Lung (tissue), 12 donors: ENCODE measurements around the gene DENND1C. TPM values are rescaled to one million over a fixed set of nuclear protein-coding genes. Genes with fewer than 3 reads are reported as not detected.
A peak's percentile ranks its signal among the peaks of the same experiment; 100 is the strongest.

Experiments
- ATAC-seq: fragments of 200-7000 bp; cut with Tn5 transposase; one replicate; pipeline ENCODE4 v1.9.1; 2020; ENCODE audit warnings: moderate number of reproducible peaks; ENCODE audit not compliant: insufficient read depth, low FRiP score
- DNase-seq, 3 donors: peaks; one replicate each; pipeline ENCODE4 v3.0.0-alpha.2; 2013 to 2017
- H3K27ac ChIP-seq, 2 donors: one replicate each; pipeline ENCODE4 v1.5.1; 2013; ENCODE audit warnings: mild to moderate bottlenecking in 2 of 2, moderate library complexity in 2 of 2, control low read depth in 1 of 2, inconsistent platforms in 1 of 2, low read depth in 1 of 2, low read length in 1 of 2
- H3K27me3 ChIP-seq, 3 donors: one replicate each; pipeline ENCODE4 v1.5.1; 2013; ENCODE audit warnings: low read length in 2 of 3; ENCODE audit not compliant: control insufficient read depth in 3 of 3, insufficient read depth in 3 of 3
- H3K36me3 ChIP-seq, 4 donors: one replicate each; pipeline ENCODE4 v1.5.1; 2013; ENCODE audit warnings: low read length in 4 of 4, mild to moderate bottlenecking in 1 of 4, moderate library complexity in 1 of 4; ENCODE audit not compliant: control insufficient read depth in 4 of 4, insufficient read depth in 4 of 4
- H3K4me1 ChIP-seq, 5 donors: one replicate each; pipeline ENCODE4 v1.5.1; 2013; ENCODE audit warnings: low read length in 5 of 5, mild to moderate bottlenecking in 2 of 5, moderate library complexity in 1 of 5; ENCODE audit not compliant: control insufficient read depth in 5 of 5, insufficient read depth in 5 of 5
- H3K4me3 ChIP-seq: one replicate; pipeline ENCODE4 v1.5.1; 2013; ENCODE audit warnings: mild to moderate bottlenecking, control low read depth, moderate library complexity
- H3K9ac ChIP-seq, 2 donors: one replicate each; pipeline ENCODE4 v1.5.1; 2013; ENCODE audit warnings: low read length in 2 of 2, control low read depth in 1 of 2; ENCODE audit not compliant: insufficient read depth in 1 of 2
- H3K9me3 ChIP-seq, 4 donors: one replicate each; pipeline ENCODE4 v1.5.1; 2013; ENCODE audit warnings: low read length in 3 of 4, mild to moderate bottlenecking in 1 of 4, moderate library complexity in 1 of 4; ENCODE audit not compliant: control insufficient read depth in 4 of 4, insufficient read depth in 3 of 4
- WGBS, 2 donors: extraction: QIAGEN DNeasy Blood & Tissue Kit; methylation state at CpG; one replicate each; pipeline ENCODE4 v1.1.7; 2013; 5-methylcytosine and 5-hydroxymethylcytosine counted together
- polyA plus RNA-seq, 2 donors: library from polyadenylated mRNA; stranded (reverse); fragments of 200-250 nt; gene quantifications; one replicate each; pipeline ENCODE4 v1.2.1, GENCODE V29; 2013
- total RNA-seq, 2 donors: library from RNA; depleted of rRNA in 1 of 2; stranded (reverse); fragments of >200 nt in 1 of 2; gene quantifications; one replicate each; pipeline ENCODE4 v1.2.1, GENCODE V29; 2014 to 2021
- TF ChIP-seq, protein P1 (sequence below): IDR thresholded peaks from 2 replicates; pipeline ENCODE4 v1.5.1; 2012; ENCODE audit warnings: mild to moderate bottlenecking; ENCODE audit errors: control extremely low read depth, extremely low read depth
- donor health status: control.
- donor health status: control.
- donor health status: Bipolar disorder and iron deficiency.
- donor health status: healthy.
- donor health status: DM: yes; HTN: yes; CAD: no.

The DENND1C gene
- total and polyA plus RNA-seq, 4 donors: 2.7 to 11.0 (median 9.3) TPM

DNA sequence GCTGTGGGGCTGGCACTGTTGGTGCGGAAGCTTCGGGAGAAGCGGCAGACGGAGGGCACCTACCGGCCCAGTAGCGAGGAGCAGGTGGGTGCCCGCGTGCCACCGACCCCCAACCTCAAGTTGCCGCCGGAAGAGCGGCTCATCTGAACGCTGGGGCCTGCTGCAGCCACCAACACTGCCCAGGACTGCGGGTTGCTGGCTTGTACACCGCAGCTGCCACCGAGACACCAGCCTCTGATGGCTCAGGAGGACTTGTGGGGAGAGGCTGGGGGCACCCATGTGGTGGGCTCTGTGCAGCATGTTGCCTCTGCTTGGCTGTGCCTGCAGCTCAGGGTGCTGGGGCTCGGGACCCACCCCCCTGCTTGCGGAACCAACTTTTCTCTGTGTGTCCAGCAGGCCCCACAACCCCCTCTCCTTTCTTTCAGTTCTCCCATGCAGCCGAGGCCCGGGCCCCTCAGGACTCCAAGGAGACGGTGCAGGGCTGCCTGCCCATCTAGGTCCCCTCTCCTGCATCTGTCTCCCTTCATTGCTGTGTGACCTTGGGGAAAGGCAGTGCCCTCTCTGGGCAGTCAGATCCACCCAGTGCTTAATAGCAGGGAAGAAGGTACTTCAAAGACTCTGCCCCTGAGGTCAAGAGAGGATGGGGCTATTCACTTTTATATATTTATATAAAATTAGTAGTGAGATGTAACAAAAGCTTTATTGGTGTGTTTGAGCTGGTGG lies 14.9 kb downstream of the DENND1C start:
- H3K9me3 ChIP-seq: no peaks in the 10 kb centered on the region
- no peak overlapping the region for H3K4me3 ChIP-seq
- peaks cover 0 to 3% (median 0%) of the 10 kb centered on the region in 5 donors for H3K4me1 ChIP-seq
- peaks cover 0 to 11% (median 7%) of the 10 kb centered on the region in 3 donors for H3K27me3 ChIP-seq
- no peak overlapping the region for H3K9ac ChIP-seq
- no peak overlapping the region for H3K27ac ChIP-seq
- TF ChIP-seq, protein P1, sequence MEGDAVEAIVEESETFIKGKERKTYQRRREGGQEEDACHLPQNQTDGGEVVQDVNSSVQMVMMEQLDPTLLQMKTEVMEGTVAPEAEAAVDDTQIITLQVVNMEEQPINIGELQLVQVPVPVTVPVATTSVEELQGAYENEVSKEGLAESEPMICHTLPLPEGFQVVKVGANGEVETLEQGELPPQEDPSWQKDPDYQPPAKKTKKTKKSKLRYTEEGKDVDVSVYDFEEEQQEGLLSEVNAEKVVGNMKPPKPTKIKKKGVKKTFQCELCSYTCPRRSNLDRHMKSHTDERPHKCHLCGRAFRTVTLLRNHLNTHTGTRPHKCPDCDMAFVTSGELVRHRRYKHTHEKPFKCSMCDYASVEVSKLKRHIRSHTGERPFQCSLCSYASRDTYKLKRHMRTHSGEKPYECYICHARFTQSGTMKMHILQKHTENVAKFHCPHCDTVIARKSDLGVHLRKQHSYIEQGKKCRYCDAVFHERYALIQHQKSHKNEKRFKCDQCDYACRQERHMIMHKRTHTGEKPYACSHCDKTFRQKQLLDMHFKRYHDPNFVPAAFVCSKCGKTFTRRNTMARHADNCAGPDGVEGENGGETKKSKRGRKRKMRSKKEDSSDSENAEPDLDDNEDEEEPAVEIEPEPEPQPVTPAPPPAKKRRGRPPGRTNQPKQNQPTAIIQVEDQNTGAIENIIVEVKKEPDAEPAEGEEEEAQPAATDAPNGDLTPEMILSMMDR: no peak
- no peaks in the 10 kb centered on the region for H3K36me3 ChIP-seq
- DNase-seq (no peak), ATAC-seq (no peak)
- WGBS, 2 donors: 88 to 91% methylated on average over 20 to 21 of the region's 21 CpGs

DNA sequence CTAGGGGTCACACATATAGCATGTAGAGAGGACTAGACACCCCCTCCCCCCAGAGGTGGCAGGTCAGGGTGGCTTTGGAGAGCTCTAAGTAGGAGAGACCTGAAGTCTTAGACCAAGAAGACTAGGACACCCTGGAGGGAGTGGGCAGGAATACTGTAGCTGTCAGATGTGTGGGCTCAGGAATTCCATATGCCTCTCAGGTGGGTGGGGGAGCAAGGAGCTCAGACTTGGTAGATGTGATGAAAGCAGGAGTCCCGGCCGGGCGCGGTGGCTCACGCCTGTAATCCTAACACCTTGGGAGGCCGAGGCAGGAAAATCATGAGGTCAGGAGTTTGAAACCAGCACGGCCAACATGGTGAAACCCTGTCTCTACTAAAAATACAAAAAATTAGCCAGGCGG lies 15.9 kb downstream of the DENND1C start:
- Histone ChIP-seq H3K27me3 (peaks cover 0 to 11% (median 7%) of the 10 kb centered on the region in 3 donors), H3K36me3 (no peaks in the 10 kb centered on the region), H3K27ac (no peak overlapping the region), H3K4me3 (no peak overlapping the region), H3K4me1 (peaks cover 0 to 3% (median 0%) of the 10 kb centered on the region in 5 donors), H3K9ac (no peak overlapping the region), H3K9me3 (no peaks in the 10 kb centered on the region)
- 88 to 92% methylated on average over 8 of the region's 8 CpGs for WGBS, 2 donors
- TF ChIP-seq, protein P1: no peak
- ATAC-seq (no peak), DNase-seq (no peak)

DNA sequence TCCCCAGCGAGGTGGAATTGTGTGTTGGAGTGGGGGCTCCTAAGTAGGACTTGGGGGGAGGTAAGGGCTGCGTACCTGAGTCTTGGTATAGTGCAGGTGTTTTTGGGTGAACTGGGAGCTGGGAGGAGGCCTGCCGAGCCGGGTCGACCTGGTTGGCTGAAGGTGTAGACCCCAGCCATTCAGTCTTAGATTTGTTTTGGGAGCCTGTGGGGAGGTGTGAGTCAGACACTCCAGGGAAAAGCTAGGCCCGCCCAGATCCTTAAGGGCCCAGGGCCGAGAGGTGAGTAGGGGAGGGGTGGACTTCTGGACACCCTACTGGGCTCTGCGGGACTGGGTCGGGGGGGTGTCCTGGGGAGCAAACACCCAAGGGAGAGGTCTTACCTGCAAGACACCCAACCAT lies 16.6 kb downstream of the DENND1C start:
- 42 to 76% methylated on average over 9 of the region's 9 CpGs for WGBS, 2 donors
- DNase-seq (no peak), ATAC-seq (peak; percentile 22)

More for the DNA sequence above, 16.6 kb downstream of the DENND1C start:
- no peaks in the 10 kb centered on the region for H3K9me3 ChIP-seq
- H3K4me1 ChIP-seq: peaks cover 0 to 3% (median 0%) of the 10 kb centered on the region in 5 donors
- TF ChIP-seq, protein P1: no peak
- H3K27ac ChIP-seq: peak overlapping the region in 1 of 2 donors; percentile 83
- H3K36me3 ChIP-seq: no peaks in the 10 kb centered on the region
- peak overlapping the region in 1 of 2 donors; percentile 16 for H3K9ac ChIP-seq
- peak overlapping the region; percentile 10 for H3K4me3 ChIP-seq
- peaks cover 0 to 11% (median 7%) of the 10 kb centered on the region in 3 donors for H3K27me3 ChIP-seq
